DMS53 treated with DMSO at 0.1 percent for 48 hours (cell line): ENCODE results near the gene C1QC.

Source experiments
- DNase-seq: peaks from one replicate; lab custom pipeline; 2025; ENCODE audit not compliant: unreplicated experiment; lab: John Stamatoyannopoulos, UW

Gene C1QC

GRCh38 chr1:22643381-22643780 lies at the start of gene C1QC:
Gene C1QC, plus strand, starts transcription at chr1:22643633. Its CDS starts 391 bp downstream, at chr1:22644024.
- no peak for DNase-seq

GRCh38 chr1:22594396-22594795 lies 49.0 kb upstream of the C1QC start:
- DNase-seq = no peak

DNA sequence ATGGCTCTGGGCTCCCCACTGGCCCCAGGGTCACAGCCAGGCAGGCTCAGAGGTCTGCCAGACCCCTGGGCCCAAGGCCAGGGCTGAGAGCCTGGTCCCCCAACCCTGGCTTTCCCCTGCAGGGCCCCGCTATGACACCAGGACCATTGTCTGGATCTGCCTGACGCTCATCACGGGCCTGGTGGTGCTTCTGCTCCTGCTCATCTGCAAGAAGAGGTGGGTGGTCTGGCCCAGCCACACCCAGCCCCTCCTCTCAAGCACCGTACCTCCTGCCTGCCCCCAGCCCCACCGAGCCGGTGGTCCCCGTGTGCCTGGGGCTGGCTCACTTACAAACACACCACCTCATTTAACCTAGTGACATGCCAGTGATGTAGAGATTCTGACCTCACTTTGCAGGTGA lies 48.3 kb upstream of the C1QC start:
- no peak for DNase-seq

DNA sequence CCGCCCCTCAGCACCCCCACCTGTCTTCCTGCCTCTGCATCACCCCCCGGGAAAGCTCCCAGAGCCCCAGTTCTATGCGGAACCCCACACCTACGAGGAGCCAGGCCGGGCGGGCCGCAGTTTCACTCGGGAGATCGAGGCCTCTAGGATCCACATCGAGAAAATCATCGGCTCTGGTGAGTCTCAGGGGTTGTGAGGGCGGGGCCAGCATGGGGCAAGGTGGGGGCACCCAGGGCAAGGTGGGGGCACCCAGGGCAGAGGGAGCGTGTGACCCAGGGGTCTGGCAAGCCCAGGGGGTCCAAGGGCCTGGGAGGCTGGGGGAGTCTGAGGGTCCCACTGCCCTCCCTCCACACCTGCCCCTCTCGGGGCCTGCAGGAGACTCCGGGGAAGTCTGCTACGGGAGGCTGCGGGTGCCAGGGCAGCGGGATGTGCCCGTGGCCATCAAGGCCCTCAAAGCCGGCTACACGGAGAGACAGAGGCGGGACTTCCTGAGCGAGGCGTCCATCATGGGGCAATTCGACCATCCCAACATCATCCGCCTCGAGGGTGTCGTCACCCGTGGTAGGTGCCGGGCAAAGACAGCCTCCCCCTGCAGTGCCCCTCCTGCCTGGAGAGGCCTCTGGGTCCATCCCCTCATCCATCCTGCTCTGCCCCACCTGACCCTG lies 46.0 kb upstream of the C1QC start:
- no peak for DNase-seq

- DNase-seq = no peak
Observed at GRCh38 chr1:22597996-22598395, 45.4 kb upstream of the C1QC start.

DNA sequence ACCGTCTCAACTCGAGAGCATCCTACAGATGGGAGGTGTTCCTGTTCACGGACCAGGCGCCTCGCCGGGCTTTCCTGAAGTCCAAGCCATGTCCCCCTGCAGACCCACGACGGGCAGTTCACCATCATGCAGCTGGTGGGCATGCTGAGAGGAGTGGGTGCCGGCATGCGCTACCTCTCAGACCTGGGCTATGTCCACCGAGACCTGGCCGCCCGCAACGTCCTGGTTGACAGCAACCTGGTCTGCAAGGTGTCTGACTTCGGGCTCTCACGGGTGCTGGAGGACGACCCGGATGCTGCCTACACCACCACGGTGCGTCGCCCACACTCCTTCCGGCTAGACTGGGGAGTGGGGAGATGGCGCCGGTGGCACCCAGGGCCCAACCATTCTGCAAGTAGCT lies 44.7 kb upstream of the C1QC start:
- DNase-seq = no peak

GRCh38 chr1:22600071-22600816 lies 43.2 kb upstream of the C1QC start:
- DNase-seq = peak; percentile 66

DNA sequence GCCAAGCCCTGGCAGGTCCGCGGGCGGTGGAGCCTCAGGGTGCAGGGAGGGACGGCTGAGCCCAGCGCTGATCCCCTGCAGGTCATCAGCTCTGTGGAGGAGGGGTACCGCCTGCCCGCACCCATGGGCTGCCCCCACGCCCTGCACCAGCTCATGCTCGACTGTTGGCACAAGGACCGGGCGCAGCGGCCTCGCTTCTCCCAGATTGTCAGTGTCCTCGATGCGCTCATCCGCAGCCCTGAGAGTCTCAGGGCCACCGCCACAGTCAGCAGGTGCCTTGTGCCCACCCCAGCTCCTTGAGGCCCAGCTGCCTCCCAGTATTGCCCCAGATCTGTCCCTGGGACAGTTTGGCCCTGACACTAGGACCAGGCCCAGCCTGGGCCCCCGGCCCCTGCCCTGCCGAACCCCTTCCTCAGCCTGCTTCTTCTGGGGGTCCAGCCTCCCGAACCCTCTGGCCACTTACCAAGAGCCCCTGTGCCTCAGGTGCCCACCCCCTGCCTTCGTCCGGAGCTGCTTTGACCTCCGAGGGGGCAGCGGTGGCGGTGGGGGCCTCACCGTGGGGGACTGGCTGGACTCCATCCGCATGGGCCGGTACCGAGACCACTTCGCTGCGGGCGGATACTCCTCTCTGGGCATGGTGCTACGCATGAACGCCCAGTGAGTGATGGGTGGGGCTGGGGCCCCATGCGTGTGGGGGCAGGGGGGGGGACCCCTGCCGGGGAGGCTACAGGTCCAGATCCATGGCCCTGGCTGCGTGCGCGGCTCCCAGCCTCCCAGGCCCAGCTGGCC lies 42.4 kb upstream of the C1QC start:
- no peak for DNase-seq

DNA sequence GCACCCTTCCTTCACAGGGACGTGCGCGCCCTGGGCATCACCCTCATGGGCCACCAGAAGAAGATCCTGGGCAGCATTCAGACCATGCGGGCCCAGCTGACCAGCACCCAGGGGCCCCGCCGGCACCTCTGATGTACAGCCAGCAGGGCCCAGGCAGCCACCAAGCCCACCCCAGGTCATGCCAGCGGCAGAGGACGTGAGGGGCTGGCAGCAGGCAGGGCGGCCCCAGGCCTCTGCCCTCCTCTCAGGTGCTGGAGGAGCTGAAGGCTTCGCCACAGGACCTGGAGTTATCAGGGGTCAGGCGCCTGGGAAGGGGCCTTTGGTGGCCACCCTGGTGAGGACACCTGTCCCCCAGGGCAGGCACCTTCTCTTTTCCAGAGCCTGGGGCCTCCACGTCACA lies 41.8 kb upstream of the C1QC start:
- no peak for DNase-seq

- DNase-seq = no peak
Observed at GRCh38 chr1:22602060-22602740, 41.2 kb upstream of the C1QC start.

DNA sequence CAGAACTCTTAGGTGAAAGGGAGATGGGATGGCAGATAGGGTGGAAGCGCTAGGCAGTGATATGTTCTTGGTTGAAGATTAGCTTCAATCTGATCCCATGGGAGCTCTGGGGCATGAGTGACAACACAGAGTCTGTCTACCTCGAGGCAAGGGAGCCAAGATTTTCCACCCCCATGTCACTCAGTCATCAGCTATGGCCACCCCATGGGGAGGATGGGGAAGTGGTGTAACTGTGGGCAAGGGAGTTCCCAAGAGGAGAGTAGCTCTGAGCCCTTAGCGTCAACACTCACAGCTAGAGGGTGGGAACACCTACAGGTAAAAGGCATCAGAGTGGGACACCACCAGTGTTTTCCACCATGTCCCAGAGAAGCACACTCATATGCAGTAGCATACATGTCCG lies 37.3 kb upstream of the C1QC start:
- no peak for DNase-seq

- DNase-seq = no peak
Observed at GRCh38 chr1:22607154-22607553, 36.3 kb upstream of the C1QC start.

DNA sequence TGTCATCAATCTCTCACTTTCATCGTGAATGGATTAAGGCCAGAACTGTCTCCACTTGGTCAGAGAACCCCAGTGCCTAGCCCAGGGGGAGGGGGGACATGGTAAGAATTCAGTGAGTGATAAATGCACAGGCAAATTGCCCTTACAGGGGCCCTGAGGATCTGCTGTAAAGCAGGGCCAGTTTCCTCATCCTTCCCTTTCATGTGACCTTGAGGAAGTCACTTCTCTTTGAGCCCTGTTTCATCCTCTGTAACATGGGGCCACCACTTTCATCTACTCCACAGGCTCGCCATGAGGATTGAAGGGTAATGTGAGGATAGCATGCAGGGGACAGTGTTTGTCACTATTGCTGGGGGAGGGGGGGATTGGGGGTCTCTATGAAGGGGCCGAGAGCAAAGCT lies 35.1 kb upstream of the C1QC start:
- DNase-seq = no peak

- DNase-seq = no peak
Observed at GRCh38 chr1:22609291-22609690, 34.1 kb upstream of the C1QC start.

- DNase-seq = no peak
Observed at GRCh38 chr1:22611530-22611947, 31.9 kb upstream of the C1QC start.

- DNase-seq = peak; percentile 40
Observed at GRCh38 chr1:22612671-22613571, 30.5 kb upstream of the C1QC start.

GRCh38 chr1:22613572-22613918 lies 29.9 kb upstream of the C1QC start:
- no peak for DNase-seq

- DNase-seq = no peak
Observed at GRCh38 chr1:22613951-22614350, 29.5 kb upstream of the C1QC start.

DNA sequence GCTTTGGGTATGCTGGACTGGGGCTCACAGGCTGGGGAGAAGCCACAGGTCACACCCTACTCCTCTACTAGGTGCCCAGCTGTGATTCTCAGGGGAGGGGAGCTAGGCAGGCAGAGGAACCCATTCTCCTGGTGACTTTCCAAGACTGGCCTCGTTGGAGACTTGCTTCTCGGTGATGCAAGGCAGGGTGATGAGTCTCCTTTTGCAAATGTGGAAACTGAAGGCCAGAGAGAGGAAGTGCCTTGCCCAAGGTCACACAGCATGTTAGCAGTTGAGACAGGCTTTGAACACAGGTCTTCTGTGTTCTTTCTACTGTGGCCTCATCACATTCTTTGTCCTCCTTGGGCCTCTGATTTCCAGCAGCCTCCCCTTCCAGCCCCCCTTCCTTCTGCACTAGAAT lies 27.5 kb upstream of the C1QC start:
- DNase-seq = no peak

- DNase-seq = no peak
Observed at GRCh38 chr1:22616571-22616970, 26.9 kb upstream of the C1QC start.
